Progenitor cell of endocrine pancreas (in vitro differentiated cells): ENCODE measurements around the gene C3orf22. TPM values are rescaled to one million over a fixed set of nuclear protein-coding genes. Genes with fewer than 3 reads are reported as not detected.
A peak's percentile ranks its signal among the peaks of the same experiment; 100 is the strongest.

Experiments
- DNase-seq: peaks from one replicate; pipeline ENCODE4 v3.0.0; 2021; ENCODE audit warnings: low spot score; ENCODE audit not compliant: unreplicated experiment
- H3K27ac Mint-ChIP-seq: 2 replicates; pipeline ENCODE4 v1.8.0; 2021; ENCODE audit warnings: mild to moderate bottlenecking, moderate library complexity, mixed read lengths
- H3K27me3 Mint-ChIP-seq: 2 replicates; pipeline ENCODE4 v1.8.0; 2021; ENCODE audit warnings: mixed read lengths
- H3K36me3 Mint-ChIP-seq: 2 replicates; pipeline ENCODE4 v1.8.0; 2022; ENCODE audit warnings: mixed read lengths; ENCODE audit not compliant: insufficient read depth
- H3K4me1 Mint-ChIP-seq: 2 replicates; pipeline ENCODE4 v1.8.0; 2021; ENCODE audit warnings: low read depth, mixed read lengths
- H3K4me3 Mint-ChIP-seq: 2 replicates; pipeline ENCODE4 v1.8.0; 2021; ENCODE audit warnings: low read depth, mild to moderate bottlenecking, moderate library complexity, mixed read lengths
- H3K9me3 Mint-ChIP-seq: 2 replicates; pipeline ENCODE4 v1.8.0; 2021; ENCODE audit warnings: low read depth, mixed read lengths
- CTCF ChIP-seq: fragments of 200-600 bp; sonication (generic); IDR thresholded peaks from one replicate; pipeline ENCODE4 v1.5.0; 2021; ENCODE audit warnings: antibody characterized with exemption, mild to moderate bottlenecking; ENCODE audit not compliant: unreplicated experiment
- total RNA-seq: library from RNA; stranded (reverse); gene quantifications from 2 replicates; pipeline ENCODE4 v1.2.1, GENCODE V29; 2021

The C3orf22 gene
- total RNA-seq, 1 donor from 2014 or later: 0.26 TPM

- Mint-ChIP-seq H3K4me3 (no peak overlapping the region), H3K36me3 (no peaks in the 10 kb centered on the region), H3K27me3 (peaks cover 46% of the 10 kb centered on the region), H3K9me3 (no peaks in the 10 kb centered on the region), H3K27ac (no peak overlapping the region), H3K4me1 (peaks cover 7% of the 10 kb centered on the region)
- no peak for TF ChIP-seq CTCF
- no peak for DNase-seq
Observed at GRCh38 chr3:126531051-126531330, 27.7 kb downstream of the C3orf22 start.

- H3K4me1 Mint-ChIP-seq: peaks cover 7% of the 10 kb centered on the region
- H3K27me3 Mint-ChIP-seq: peaks cover 51% of the 10 kb centered on the region
- DNase-seq: no peak
- no peak for TF ChIP-seq CTCF
- H3K36me3 Mint-ChIP-seq: no peaks in the 10 kb centered on the region
- no peak overlapping the region for H3K4me3 Mint-ChIP-seq
- H3K27ac Mint-ChIP-seq: no peak overlapping the region
- H3K9me3 Mint-ChIP-seq: no peaks in the 10 kb centered on the region
Observed at GRCh38 chr3:126530171-126531050, 28.3 kb downstream of the C3orf22 start.

DNA sequence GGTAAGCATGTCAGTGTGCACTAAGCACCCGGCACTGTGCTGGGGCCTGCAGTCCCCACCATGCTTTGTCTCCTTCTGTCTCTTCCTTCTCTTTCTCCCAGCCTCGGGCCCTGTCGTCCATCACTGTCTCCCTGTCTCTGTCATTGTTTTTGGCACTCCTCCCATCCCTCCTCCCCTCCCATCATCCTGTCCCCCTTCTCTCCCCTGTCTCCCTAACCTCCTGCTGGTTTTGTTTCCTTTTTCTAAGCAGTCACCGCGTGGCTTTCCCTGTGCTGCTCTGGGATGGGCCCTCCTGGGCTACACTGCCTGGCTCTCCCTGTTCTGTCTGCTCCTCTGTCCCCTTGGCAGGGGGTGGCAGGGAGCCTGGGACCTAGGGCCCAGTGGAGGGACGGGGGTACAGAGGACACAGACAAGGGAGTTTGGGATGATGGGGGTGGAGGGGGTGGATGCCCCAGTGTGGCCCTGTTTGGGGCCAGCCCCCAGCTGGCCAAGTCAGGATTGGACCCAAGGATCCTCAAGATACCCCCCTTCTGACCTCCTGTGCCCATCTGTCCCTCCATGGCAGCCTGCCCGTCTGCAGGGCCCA lies 29.1 kb downstream of the C3orf22 start:
- Mint-ChIP-seq H3K36me3 (no peaks in the 10 kb centered on the region), H3K9me3 (no peaks in the 10 kb centered on the region), H3K4me1 (peaks cover 7% of the 10 kb centered on the region), H3K27me3 (peaks cover 54% of the 10 kb centered on the region), H3K4me3 (no peak overlapping the region), H3K27ac (no peak overlapping the region)
- DNase-seq: no peak
- TF ChIP-seq CTCF: no peak

DNA sequence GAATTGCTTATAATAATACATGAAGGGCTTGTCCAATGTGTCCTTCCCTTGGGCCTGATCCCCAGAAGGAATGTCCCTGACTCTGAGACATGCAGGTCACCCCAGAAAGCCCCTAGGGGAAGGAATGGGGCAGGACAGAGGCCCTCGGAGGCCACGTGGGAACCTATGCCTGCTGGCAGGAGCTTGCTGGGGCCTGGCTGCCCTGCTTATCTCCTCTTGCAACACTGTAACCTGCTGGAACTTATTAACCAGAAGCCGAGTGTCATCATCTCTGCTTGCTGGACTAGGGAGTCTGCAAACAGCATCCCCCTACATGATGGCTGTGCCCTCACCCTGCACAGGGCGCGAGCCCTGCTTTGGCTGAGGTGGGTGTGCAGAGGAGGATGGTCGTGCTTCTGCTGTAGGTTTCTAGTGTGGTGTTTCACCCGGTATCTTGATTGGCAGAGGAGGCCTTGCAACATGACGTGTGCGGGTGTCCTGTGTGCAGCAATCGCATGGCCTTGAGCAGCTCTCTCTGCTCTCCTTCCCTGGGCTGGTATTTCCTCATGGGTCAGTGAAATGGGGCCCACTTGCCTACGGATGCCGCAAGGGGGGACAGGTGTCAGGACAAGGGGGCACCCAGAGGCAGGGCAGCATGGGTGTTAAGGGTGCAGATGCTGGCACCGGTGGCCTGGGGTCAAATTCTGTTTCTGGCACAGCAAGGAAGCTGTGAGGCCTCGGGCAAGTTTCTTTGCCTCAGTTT lies 29.8 kb downstream of the C3orf22 start:
- Mint-ChIP-seq H3K36me3 (no peaks in the 10 kb centered on the region), H3K4me3 (no peak overlapping the region), H3K4me1 (peaks cover 7% of the 10 kb centered on the region), H3K27ac (no peak overlapping the region), H3K27me3 (peaks cover 49% of the 10 kb centered on the region), H3K9me3 (no peaks in the 10 kb centered on the region)
- peak; percentile 53 for DNase-seq
- TF ChIP-seq CTCF: peak; percentile 62

- H3K27ac Mint-ChIP-seq: no peak overlapping the region
- peaks cover 45% of the 10 kb centered on the region for H3K27me3 Mint-ChIP-seq
- DNase-seq: no peak
- H3K9me3 Mint-ChIP-seq: no peaks in the 10 kb centered on the region
- H3K36me3 Mint-ChIP-seq: no peaks in the 10 kb centered on the region
- no peak for TF ChIP-seq CTCF
- H3K4me1 Mint-ChIP-seq: peaks cover 7% of the 10 kb centered on the region
- no peak overlapping the region for H3K4me3 Mint-ChIP-seq
Observed at GRCh38 chr3:126528419-126528799, 30.3 kb downstream of the C3orf22 start.
